ENCODE measurements around the gene OR2G3. TPM values are rescaled to one million over a fixed set of nuclear protein-coding genes. Genes with fewer than 3 reads are reported as not detected.

Gene OR2G3
- total RNA-seq, 1 donor from 2014 or later: not detected

Other genes starting within 250 kb of the OR2G3 start
- 5.6 TPM for gene NLRP3, start 189.4 kb upstream of the OR2G3 start, total RNA-seq
- not detected for gene OR2B11, start 147.5 kb upstream of the OR2G3 start, total RNA-seq
- gene OR2C3, start 69.1 kb upstream of the OR2G3 start, total RNA-seq: 0.03 TPM
- gene GCSAML, start 56.5 kb upstream of the OR2G3 start, total RNA-seq: 1.3 TPM
- gene OR2G2, start 17.2 kb upstream of the OR2G3 start, total RNA-seq: not detected
- not detected for gene OR13G1, start 74.2 kb downstream of the OR2G3 start, total RNA-seq
- gene OR6F1, start 111.1 kb downstream of the OR2G3 start, total RNA-seq: not detected
- not detected for gene OR14K1, start 133.0 kb downstream of the OR2G3 start, total RNA-seq
- gene OR14A2, start 142.6 kb downstream of the OR2G3 start, total RNA-seq: not detected
- not detected for gene OR1C1, start 155.0 kb downstream of the OR2G3 start, total RNA-seq
- not detected for gene OR14A16, start 218.5 kb downstream of the OR2G3 start, total RNA-seq
- gene OR11L1, start 236.3 kb downstream of the OR2G3 start, total RNA-seq: not detected

Measured in mucosa of gallbladder (tissue), 1 donor.